ENCODE results near the gene IGIP.

- TF ChIP-seq CTCF (IDR thresholded peaks at IDR 0.05; ENCODE audit: borderline replicate concordance, extremely low read depth, low read length, poor library complexity, severe bottlenecking): no peak
- no peak for TF ChIP-seq EZH2 (IDR thresholded peaks at IDR 0.05; ENCODE audit: borderline replicate concordance, low read depth, low read length, severe bottlenecking)
Observed at GRCh38 chr5:140106805-140107311, 18.9 kb upstream of the IGIP start.
